H1 (cell line): Measurements from ENCODE around the gene WRAP73.

ENCODE experiments used
- EP300 ChIP-seq, 2 experiments: IDR thresholded peaks; 1 replicate in 1 of 2; 2 replicates in 1 of 2; pipeline ENCODE4 v1.6.1; 2011 to 2012; ENCODE audit warnings: low read depth in 2 of 2, low read length in 2 of 2, mild to moderate bottlenecking in 2 of 2, borderline replicate concordance in 1 of 2, inconsistent platforms in 1 of 2, moderate library complexity in 1 of 2
- RNF2 ChIP-seq: fragments of 200-900, 300-1000 bp; sonication (generic); IDR thresholded peaks from 2 replicates; pipeline ENCODE4 v1.7.1; 2016; ENCODE audit warnings: borderline replicate concordance, low read depth, mild to moderate bottlenecking, antibody characterized with exemption, low read length; ENCODE audit not compliant: poor library complexity, severe bottlenecking; ENCODE audit errors: missing control alignments
- SP1 ChIP-seq: IDR thresholded peaks from 2 replicates; pipeline ENCODE4 v1.6.1; 2011; ENCODE audit warnings: low read depth, low read length
- TF ChIP-seq, protein P1 (sequence below), 3 experiments: IDR thresholded peaks; 1 replicate in 2 of 3; 2 replicates in 1 of 3; pipeline versions ENCODE4 v1.5.1 to v1.6.1; 2011; ENCODE audit warnings: low read length in 3 of 3, mild to moderate bottlenecking in 3 of 3, inconsistent platforms in 2 of 3, low read depth in 1 of 3, moderate library complexity in 1 of 3; ENCODE audit not compliant: insufficient read depth in 1 of 3; ENCODE audit errors: control extremely low read depth in 1 of 3

DNA sequence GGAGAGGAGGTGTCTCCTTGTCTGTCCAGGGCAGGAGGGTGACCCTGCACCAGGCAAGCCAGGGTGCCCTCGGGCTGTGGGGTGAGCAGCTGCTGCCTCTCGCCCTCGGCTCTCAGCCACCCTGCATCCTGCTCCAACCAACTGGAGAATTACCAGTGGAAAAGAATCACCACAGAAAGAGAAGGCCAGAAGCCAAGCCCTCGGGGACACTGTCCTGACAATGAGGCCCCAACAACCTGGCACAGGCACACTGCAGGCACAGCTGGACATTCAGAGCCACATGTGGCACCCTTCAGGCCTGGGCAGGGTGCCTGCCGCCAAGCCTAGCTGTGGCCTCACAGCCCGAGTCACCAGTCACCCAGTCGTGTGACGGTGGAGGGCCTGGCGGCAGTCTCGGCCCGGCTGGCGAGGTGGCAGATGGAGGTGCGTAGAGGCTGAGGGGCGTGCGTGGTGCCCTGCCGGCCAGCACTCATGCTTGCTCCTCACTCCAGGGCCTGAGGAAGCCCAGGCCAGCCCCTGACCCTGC lies 50.6 kb downstream of the WRAP73 start:
- TF ChIP-seq, protein P1, sequence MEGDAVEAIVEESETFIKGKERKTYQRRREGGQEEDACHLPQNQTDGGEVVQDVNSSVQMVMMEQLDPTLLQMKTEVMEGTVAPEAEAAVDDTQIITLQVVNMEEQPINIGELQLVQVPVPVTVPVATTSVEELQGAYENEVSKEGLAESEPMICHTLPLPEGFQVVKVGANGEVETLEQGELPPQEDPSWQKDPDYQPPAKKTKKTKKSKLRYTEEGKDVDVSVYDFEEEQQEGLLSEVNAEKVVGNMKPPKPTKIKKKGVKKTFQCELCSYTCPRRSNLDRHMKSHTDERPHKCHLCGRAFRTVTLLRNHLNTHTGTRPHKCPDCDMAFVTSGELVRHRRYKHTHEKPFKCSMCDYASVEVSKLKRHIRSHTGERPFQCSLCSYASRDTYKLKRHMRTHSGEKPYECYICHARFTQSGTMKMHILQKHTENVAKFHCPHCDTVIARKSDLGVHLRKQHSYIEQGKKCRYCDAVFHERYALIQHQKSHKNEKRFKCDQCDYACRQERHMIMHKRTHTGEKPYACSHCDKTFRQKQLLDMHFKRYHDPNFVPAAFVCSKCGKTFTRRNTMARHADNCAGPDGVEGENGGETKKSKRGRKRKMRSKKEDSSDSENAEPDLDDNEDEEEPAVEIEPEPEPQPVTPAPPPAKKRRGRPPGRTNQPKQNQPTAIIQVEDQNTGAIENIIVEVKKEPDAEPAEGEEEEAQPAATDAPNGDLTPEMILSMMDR (IDR thresholded peaks at IDR 0.05; ENCODE audit: control extremely low read depth in 1 of 3, insufficient read depth in 1 of 3, low read depth in 1 of 3, low read length in 3 of 3): no peak
- TF ChIP-seq SP1: no peak
- no peak for TF ChIP-seq EP300 (IDR thresholded peaks at IDR 0.05; ENCODE audit: borderline replicate concordance in 1 of 2, low read depth in 2 of 2, low read length in 2 of 2)
- no peak for TF ChIP-seq RNF2
